Mesodermal cell (in vitro differentiated cells): ENCODE data around the gene APOM.

Source experiments
- H3K27ac ChIP-seq: 2 replicates; pipeline ENCODE4 v1.7.0; 2013; ENCODE audit warnings: mild to moderate bottlenecking, low read depth, low read length, moderate library complexity; ENCODE audit not compliant: severe bottlenecking
- H3K36me3 ChIP-seq: 2 replicates; pipeline ENCODE4 v1.7.1; 2013; ENCODE audit warnings: mild to moderate bottlenecking, low read length, moderate library complexity; ENCODE audit not compliant: control insufficient read depth, insufficient read depth
- H3K4me1 ChIP-seq: one replicate; pipeline ENCODE4 v1.7.1; 2013; ENCODE audit warnings: mild to moderate bottlenecking, low read length; ENCODE audit not compliant: insufficient read depth, control insufficient read depth, poor library complexity, severe bottlenecking
- H3K4me3 ChIP-seq: 2 replicates; pipeline ENCODE4 v1.7.0; 2013; ENCODE audit warnings: low read length, control low read depth, mild to moderate bottlenecking; ENCODE audit not compliant: insufficient read depth, poor library complexity, severe bottlenecking; ENCODE audit errors: extremely low read depth
- H3K9me3 ChIP-seq: 2 replicates; pipeline ENCODE4 v1.7.1; 2013; ENCODE audit warnings: mild to moderate bottlenecking, low read length, moderate library complexity; ENCODE audit not compliant: control insufficient read depth
- WGBS, 2 experiments: methylation state at CpG; one replicate each; pipeline ENCODE4 v1.1.5; 2013; ENCODE audit warnings: missing lambda C conversion rate in 2 of 2; ENCODE audit not compliant: insufficient coverage in 2 of 2; 5-methylcytosine and 5-hydroxymethylcytosine counted together

APOM gene

GRCh38 chr6:31666337-31666965, 10.8 kb downstream of the APOM start:
- H3K36me3 ChIP-seq: peaks cover 67% of the 10 kb centered on the region
- H3K4me1 ChIP-seq: peaks cover 19% of the 10 kb centered on the region
- WGBS, 2 experiments: 12 to 15% methylated on average over 13 to 14 of the region's 15 CpGs
- no peaks in the 10 kb centered on the region for H3K9me3 ChIP-seq
- H3K4me3 ChIP-seq: peak overlapping the region; percentile 79
- H3K27ac ChIP-seq: peak overlapping the region; percentile 62

- H3K9me3 ChIP-seq: no peaks in the 10 kb centered on the region
- peaks cover 4% of the 10 kb centered on the region for H3K4me1 ChIP-seq
- peaks cover 68% of the 10 kb centered on the region for H3K36me3 ChIP-seq
- WGBS, 2 experiments: 90 to 100% methylated on average over 2 to 6 of the region's 8 CpGs
- H3K27ac ChIP-seq: no peak within 1 kb of the TSS
- no peak within 1 kb of the TSS for H3K4me3 ChIP-seq
Observed at GRCh38 chr6:31669676-31670075, 14.0 kb downstream of the APOM start, which contains the start of gene LY6G5B. Gene LY6G5B, plus strand, starts transcription at chr6:31669976. Its CDS starts 975 bp downstream, at chr6:31670951.

- Histone ChIP-seq H3K27ac (no peak overlapping the region), H3K36me3 (peaks cover 26% of the 10 kb centered on the region), H3K9me3 (no peaks in the 10 kb centered on the region), H3K4me3 (no peak overlapping the region), H3K4me1 (peaks cover 5% of the 10 kb centered on the region)
- 83 to 100% methylated on average over 2 to 4 of the region's 4 CpGs for WGBS, 2 experiments
Observed at GRCh38 chr6:31676322-31676903, 20.7 kb downstream of the APOM start.

- Histone ChIP-seq H3K36me3 (peaks cover 21% of the 10 kb centered on the region), H3K27ac (no peak overlapping the region), H3K9me3 (no peaks in the 10 kb centered on the region), H3K4me3 (no peak overlapping the region), H3K4me1 (peaks cover 5% of the 10 kb centered on the region)
- 88 to 100% methylated on average over 2 to 4 of the region's 6 CpGs for WGBS, 2 experiments
Observed at GRCh38 chr6:31676904-31677303, 21.2 kb downstream of the APOM start.

- Histone ChIP-seq H3K27ac (no peak overlapping the region), H3K9me3 (no peaks in the 10 kb centered on the region), H3K36me3 (peaks cover 12% of the 10 kb centered on the region), H3K4me1 (peaks cover 9% of the 10 kb centered on the region), H3K4me3 (no peak overlapping the region)
- WGBS, 2 experiments: 81 to 88% methylated on average over 7 to 8 of the region's 8 CpGs
Observed at GRCh38 chr6:31677955-31678354, 22.3 kb downstream of the APOM start.

GRCh38 chr6:31680226-31681134, 24.8 kb downstream of the APOM start, which contains the start of gene LY6G5C:
Gene LY6G5C, minus strand, starts transcription at chr6:31681067. Its CDS starts 694 bp downstream, at chr6:31680373.
- peak within 1 kb of the TSS; percentile 35 for H3K4me3 ChIP-seq
- WGBS, 2 experiments: 6 to 8% methylated on average over 15 to 16 of the region's 17 CpGs
- no peaks in the 10 kb centered on the region for H3K9me3 ChIP-seq
- H3K27ac ChIP-seq: peak within 1 kb of the TSS; percentile 13
- H3K4me1 ChIP-seq: peaks cover 10% of the 10 kb centered on the region
- peaks cover under 1% of the 10 kb centered on the region for H3K36me3 ChIP-seq

GRCh38 chr6:31681135-31681671, 25.5 kb downstream of the APOM start:
- no peaks in the 10 kb centered on the region for H3K9me3 ChIP-seq
- H3K4me3 ChIP-seq: peak overlapping the region; percentile 35
- H3K4me1 ChIP-seq: peaks cover 10% of the 10 kb centered on the region
- peak overlapping the region; percentile 13 for H3K27ac ChIP-seq
- WGBS, 2 experiments: 3 to 7% methylated on average over 28 to 32 of the region's 40 CpGs
- H3K36me3 ChIP-seq: peaks cover 8% of the 10 kb centered on the region

GRCh38 chr6:31683591-31683990, 27.9 kb downstream of the APOM start:
- peaks cover 32% of the 10 kb centered on the region for H3K36me3 ChIP-seq
- no peak overlapping the region for H3K4me3 ChIP-seq
- 83 to 92% methylated on average over 8 to 12 of the region's 13 CpGs for WGBS, 2 experiments

GRCh38 chr6:31686483-31686882, 30.8 kb downstream of the APOM start:
- Histone ChIP-seq H3K9me3 (no peaks in the 10 kb centered on the region), H3K4me3 (no peak overlapping the region), H3K27ac (no peak overlapping the region), H3K36me3 (peaks cover 53% of the 10 kb centered on the region), H3K4me1 (peaks cover 11% of the 10 kb centered on the region)
- WGBS, 2 experiments: 90 to 95% methylated on average over 2 to 4 of the region's 5 CpGs

More at GRCh38 chr6:31683591-31683990, 27.9 kb downstream of the APOM start:
- Histone ChIP-seq H3K4me1 (peaks cover 10% of the 10 kb centered on the region), H3K27ac (no peak overlapping the region), H3K9me3 (no peaks in the 10 kb centered on the region)

GRCh38 chr6:31687321-31687720, 31.6 kb downstream of the APOM start:
- Histone ChIP-seq H3K4me3 (no peak overlapping the region), H3K36me3 (peaks cover 59% of the 10 kb centered on the region)
- WGBS, 2 experiments: 83 to 93% methylated on average over 2 to 5 of the region's 8 CpGs

More at GRCh38 chr6:31687321-31687720, 31.6 kb downstream of the APOM start:
- H3K27ac ChIP-seq: no peak overlapping the region
- no peaks in the 10 kb centered on the region for H3K9me3 ChIP-seq
- H3K4me1 ChIP-seq: peaks cover 11% of the 10 kb centered on the region
